ENCODE data around the gene GNL2.

GNL2 gene

GRCh38 chr1:37595440-37596181 lies at the start of gene GNL2:
TSS of gene GNL2 (minus strand) at chr1:37595937. CDS start at chr1:37595822, 115 bp downstream.
- DNase-seq (ENCODE audit: low spot score): peak; percentile 97

- no peak for DNase-seq (ENCODE audit: low spot score)
Observed at GRCh38 chr1:37641059-37641458, 45.3 kb upstream of the GNL2 start.

GRCh38 chr1:37636435-37636834 lies 40.7 kb upstream of the GNL2 start:
- no peak for DNase-seq (ENCODE audit: low spot score)

- DNase-seq (ENCODE audit: low spot score): no peak
Observed at GRCh38 chr1:37634992-37635902, 39.5 kb upstream of the GNL2 start.

GRCh38 chr1:37634244-37634991 lies 38.7 kb upstream of the GNL2 start, which contains the start of gene RSPO1:
TSS of gene RSPO1 (minus strand) at chr1:37634892. CDS start at chr1:37629661, 5,231 bp downstream.
- DNase-seq (ENCODE audit: low spot score): no peak

- no peak for DNase-seq (ENCODE audit: low spot score)
Observed at GRCh38 chr1:37633938-37634243, 38.2 kb upstream of the GNL2 start.

GRCh38 chr1:37633040-37633937 lies 37.6 kb upstream of the GNL2 start:
- DNase-seq (ENCODE audit: low spot score): no peak

GRCh38 chr1:37631036-37631435 lies 35.3 kb upstream of the GNL2 start:
- DNase-seq (ENCODE audit: low spot score): no peak

GRCh38 chr1:37630426-37631028 lies 34.8 kb upstream of the GNL2 start:
- DNase-seq (ENCODE audit: low spot score): no peak

GRCh38 chr1:37629726-37630425 lies 34.1 kb upstream of the GNL2 start:
- DNase-seq (ENCODE audit: low spot score): no peak

- no peak for DNase-seq (ENCODE audit: low spot score)
Observed at GRCh38 chr1:37629008-37629407, 33.3 kb upstream of the GNL2 start.

GRCh38 chr1:37628026-37628556 lies 32.4 kb upstream of the GNL2 start:
- no peak for DNase-seq (ENCODE audit: low spot score)

GRCh38 chr1:37622131-37622530 lies 26.4 kb upstream of the GNL2 start:
- no peak for DNase-seq (ENCODE audit: low spot score)

- no peak for DNase-seq (ENCODE audit: low spot score)
Observed at GRCh38 chr1:37621326-37621870, 25.7 kb upstream of the GNL2 start.

- DNase-seq (ENCODE audit: low spot score): no peak
Observed at GRCh38 chr1:37620707-37621106, 25.0 kb upstream of the GNL2 start.

GRCh38 chr1:37616330-37616729 lies 20.6 kb upstream of the GNL2 start:
- no peak for DNase-seq (ENCODE audit: low spot score)

GRCh38 chr1:37614105-37614504 lies 18.4 kb upstream of the GNL2 start:
- no peak for DNase-seq (ENCODE audit: low spot score)

GRCh38 chr1:37612186-37612585 lies 16.4 kb upstream of the GNL2 start:
- no peak for DNase-seq (ENCODE audit: low spot score)

GRCh38 chr1:37609994-37610393 lies 14.3 kb upstream of the GNL2 start:
- DNase-seq (ENCODE audit: low spot score): no peak

- no peak for DNase-seq (ENCODE audit: low spot score)
Observed at GRCh38 chr1:37609002-37609401, 13.3 kb upstream of the GNL2 start.
